ENCODE results near the gene SLC27A1. TPM values are rescaled to one million over a fixed set of nuclear protein-coding genes. Genes with fewer than 3 reads are reported as not detected.

SLC27A1 gene
- total and polyA plus RNA-seq, 12 donors, result 4.9 to 107 (median 56.0) TPM

DNA sequence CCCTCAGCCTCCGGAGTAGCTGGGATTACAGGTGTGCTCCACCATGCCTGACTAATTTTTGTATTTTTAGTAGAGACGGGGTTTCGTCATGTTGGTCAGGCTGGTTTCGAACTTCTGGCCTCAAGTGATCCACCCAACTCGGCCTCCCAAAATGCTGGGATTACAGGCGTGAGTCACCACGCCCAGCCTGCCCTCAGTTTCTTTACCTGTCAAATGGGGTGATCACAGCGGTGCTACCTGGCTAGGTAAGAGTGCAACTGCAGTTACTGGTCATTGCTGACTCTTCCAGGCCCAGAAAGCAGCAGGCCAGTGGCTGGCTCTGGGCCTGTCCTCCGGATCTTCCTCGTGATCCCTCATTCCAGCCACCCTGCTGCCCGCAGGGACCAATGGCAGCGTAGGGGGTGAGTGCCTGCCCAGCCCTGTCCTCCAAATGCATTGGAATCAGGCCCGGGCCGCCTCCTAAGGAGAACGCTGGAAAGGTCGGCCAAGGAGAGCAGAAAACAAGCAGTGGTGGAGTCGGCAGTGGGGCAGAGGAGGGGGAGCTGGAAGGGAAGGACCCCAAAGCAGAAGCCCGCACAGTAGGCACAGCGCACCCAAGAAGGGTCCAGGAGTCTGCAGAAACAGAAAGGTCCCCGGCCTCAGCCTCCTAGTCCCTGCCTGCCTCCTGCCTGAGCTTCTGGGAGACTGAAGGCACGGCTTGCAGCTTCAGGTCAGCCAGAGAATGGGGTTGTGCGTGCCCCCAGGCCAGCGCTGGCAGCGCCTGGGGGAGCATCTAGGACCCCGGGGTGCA, 1.8 kb upstream of the SLC27A1 start:
- peak in 1 of 6 experiments; percentile 4 for TF ChIP-seq CTCF (IDR thresholded peaks at IDR 0.05)
- peak; percentile 9 to 94 for TF ChIP-seq POLR2A (IDR thresholded peaks at IDR 0.05)
- intact Hi-C loops (cut with DNase I), result no loop called here
- H3K27ac ChIP-seq, result peak overlapping the region; percentile 65 to 95 (median 83)
- peak; percentile 89 to 96 (median 95) for DNase-seq
- H3K4me3 ChIP-seq, result peak overlapping the region in 3 of 4 donors; percentile 22 to 72 (median 56)
- WGBS, 4 donors, result 36 to 44% (median 40%) methylated on average over 19 to 25 of the region's 25 CpGs
- H3K27me3 ChIP-seq, result no peaks in the 10 kb centered on the region
- H3K4me1 ChIP-seq (replicated peaks in 1 of 2), result peaks cover 27 to 37% of the 10 kb centered on the region in 2 donors
- no peaks in the 10 kb centered on the region for H3K9me3 ChIP-seq (replicated peaks in 1 of 3)
- no peaks in the 10 kb centered on the region for H3K36me3 ChIP-seq (replicated peaks in 1 of 2)

DNA sequence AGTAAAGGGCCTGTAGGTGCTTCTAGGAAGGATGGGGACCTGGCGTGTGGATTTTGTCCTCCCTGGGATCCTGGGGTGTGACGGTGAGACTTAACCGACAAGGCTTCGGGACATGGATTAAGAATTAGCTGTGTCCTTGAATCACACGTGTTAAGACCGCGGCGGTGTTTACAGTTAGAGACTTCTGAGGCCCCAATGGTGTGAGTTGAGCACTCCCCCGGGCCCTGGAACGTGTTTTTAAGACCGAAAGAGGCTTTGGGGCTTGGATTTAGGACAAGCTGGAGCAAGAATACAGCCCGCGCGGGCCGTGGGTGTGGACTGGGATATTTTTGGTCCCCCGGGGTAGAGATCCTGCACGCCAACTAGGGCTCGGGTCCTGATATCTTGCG, 1.2 kb upstream of the SLC27A1 start:
- H3K27me3 ChIP-seq, result no peaks in the 10 kb centered on the region
- TF ChIP-seq POLR2A (IDR thresholded peaks at IDR 0.05) (no peak), CTCF (IDR thresholded peaks at IDR 0.05) (no peak)
- no peaks in the 10 kb centered on the region for H3K36me3 ChIP-seq (replicated peaks in 1 of 2)
- WGBS, 4 donors, result 3 to 5% (median 3%) methylated on average over 16 to 19 of the region's 19 CpGs
- H3K27ac ChIP-seq, result peak overlapping the region; percentile 65 to 95 (median 83)
- no peak for DNase-seq
- intact Hi-C loops (cut with DNase I), result no loop called here
- peaks cover 27 to 37% of the 10 kb centered on the region in 2 donors for H3K4me1 ChIP-seq (replicated peaks in 1 of 2)
- peak overlapping the region in 3 of 4 donors; percentile 22 to 72 (median 56) for H3K4me3 ChIP-seq
- no peaks in the 10 kb centered on the region for H3K9me3 ChIP-seq (replicated peaks in 1 of 3)

- peak; percentile 96 to 100 (median 99) for DNase-seq
- peak overlapping the region; percentile 65 to 95 (median 83) for H3K27ac ChIP-seq
- H3K4me1 ChIP-seq (replicated peaks in 1 of 2), result peaks cover 27 to 37% of the 10 kb centered on the region in 2 donors
- H3K9me3 ChIP-seq (replicated peaks in 1 of 3), result no peaks in the 10 kb centered on the region
- H3K36me3 ChIP-seq (replicated peaks in 1 of 2), result no peaks in the 10 kb centered on the region
- TF ChIP-seq CTCF (IDR thresholded peaks at IDR 0.05) (no peak), POLR2A (IDR thresholded peaks at IDR 0.05) (peak in 1 of 2 donors; percentile 27)
- WGBS, 4 donors, result 0 to 2% (median 0%) methylated on average over 9 to 31 of the region's 31 CpGs
- intact Hi-C loops (cut with DNase I), result no loop called here
- no peaks in the 10 kb centered on the region for H3K27me3 ChIP-seq
- H3K4me3 ChIP-seq, result peak overlapping the region in 3 of 4 donors; percentile 27 to 72 (median 56)
Measured at GRCh38 chr19:17469481-17470067, 750 bp upstream of the SLC27A1 start.

- Histone ChIP-seq H3K4me3 (peak overlapping the region in 1 of 4 donors; percentile 72), H3K4me1 (replicated peaks in 1 of 2) (peaks cover 44 to 49% of the 10 kb centered on the region in 2 donors), H3K36me3 (replicated peaks in 1 of 2) (no peaks in the 10 kb centered on the region), H3K27ac (peak overlapping the region in 1 of 5 donors; percentile 6), H3K27me3 (no peaks in the 10 kb centered on the region), H3K9me3 (replicated peaks in 1 of 3) (no peaks in the 10 kb centered on the region)
- intact Hi-C loops (cut with DNase I), result no loop called here
- no peak for DNase-seq
- TF ChIP-seq CTCF (IDR thresholded peaks at IDR 0.05) (no peak), POLR2A (IDR thresholded peaks at IDR 0.05) (no peak)
- 71 to 73% (median 72%) methylated on average over 11 to 12 of the region's 12 CpGs for WGBS, 4 donors
Measured at GRCh38 chr19:17471410-17472125, 1.2 kb downstream of the SLC27A1 start.
